H9 (cell line): ENCODE results near the gene NDUFS2. TPM values are rescaled to one million over a fixed set of nuclear protein-coding genes. Genes with fewer than 3 reads are reported as not detected.
A peak's percentile ranks its signal among the peaks of the same experiment; 100 is the strongest.

Source experiments
- DNase-seq: peaks from one replicate; pipeline ENCODE4 v3.0.0-alpha.2; 2017
- H2AFZ ChIP-seq: one replicate; pipeline ENCODE4 v1.6.1; 2013; ENCODE audit warnings: mild to moderate bottlenecking, low read length, control low read depth, moderate library complexity
- H2AK5ac ChIP-seq: 2 replicates; pipeline ENCODE4 v1.6.1; 2013; ENCODE audit warnings: low read length, control low read depth, mixed read lengths; ENCODE audit not compliant: insufficient read length
- H2BK120ac ChIP-seq: one replicate; pipeline ENCODE4 v1.6.1; 2013; ENCODE audit warnings: low read depth, mild to moderate bottlenecking, low read length, control low read depth, inconsistent platforms; ENCODE audit not compliant: poor library complexity, severe bottlenecking
- H2BK12ac ChIP-seq: 2 replicates; pipeline ENCODE4 v1.6.1; 2013; ENCODE audit warnings: low read length, control low read depth, mixed read lengths, low read depth; ENCODE audit not compliant: insufficient read length
- H2BK15ac ChIP-seq: 2 replicates; pipeline ENCODE4 v1.6.1; 2013; ENCODE audit warnings: low read depth, low read length, control low read depth
- H2BK20ac ChIP-seq: one replicate; pipeline ENCODE4 v1.6.1; 2013; ENCODE audit warnings: low read depth, mild to moderate bottlenecking, low read length, control low read depth, inconsistent platforms; ENCODE audit not compliant: poor library complexity, severe bottlenecking
- H2BK5ac ChIP-seq: 2 replicates; pipeline ENCODE4 v1.6.1; 2013; ENCODE audit warnings: low read length, control low read depth, mixed read lengths; ENCODE audit not compliant: insufficient read length
- H3K14ac ChIP-seq: 2 replicates; pipeline ENCODE4 v1.6.1; 2013; ENCODE audit warnings: low read length, control low read depth; ENCODE audit not compliant: insufficient read depth
- H3K18ac ChIP-seq: 2 replicates; pipeline ENCODE4 v1.6.1; 2013; ENCODE audit warnings: low read depth, mild to moderate bottlenecking, mixed read lengths, low read length, control low read depth; ENCODE audit not compliant: insufficient read length
- H3K23ac ChIP-seq: 2 replicates; pipeline ENCODE4 v1.6.1; 2013; ENCODE audit warnings: low read length, control low read depth, mixed read lengths, low read depth; ENCODE audit not compliant: insufficient read length
- H3K23me2 ChIP-seq: 2 replicates; pipeline ENCODE4 v1.6.1; 2013; ENCODE audit warnings: low read depth, mild to moderate bottlenecking, mixed read lengths, low read length, control low read depth; ENCODE audit not compliant: insufficient read length, poor library complexity, severe bottlenecking
- H3K27ac ChIP-seq: 2 replicates; pipeline ENCODE4 v1.5.1; 2013; ENCODE audit warnings: low read length, control low read depth, mixed read lengths, low read depth; ENCODE audit not compliant: insufficient read length
- H3K27me3 ChIP-seq: 2 replicates; pipeline ENCODE4 v1.6.1; 2013; ENCODE audit warnings: low read length, control low read depth, inconsistent platforms; ENCODE audit not compliant: insufficient read depth
- H3K4ac ChIP-seq: 2 replicates; pipeline ENCODE4 v1.6.1; 2013; ENCODE audit warnings: low read depth, mild to moderate bottlenecking, control low read depth, inconsistent platforms, low read length, moderate library complexity
- H3K4me1 ChIP-seq: 2 replicates; pipeline ENCODE4 v1.6.1; 2013; ENCODE audit warnings: low read length, control low read depth, inconsistent platforms; ENCODE audit not compliant: insufficient read depth
- H3K4me2 ChIP-seq: 2 replicates; pipeline ENCODE4 v1.6.1; 2013; ENCODE audit warnings: low read length, control low read depth, mixed read lengths; ENCODE audit not compliant: insufficient read length, insufficient read depth
- H3K56ac ChIP-seq: 2 replicates; pipeline ENCODE4 v1.6.1; 2013; ENCODE audit warnings: low read depth, mild to moderate bottlenecking, mixed read lengths, low read length, control low read depth; ENCODE audit not compliant: insufficient read length
- H3K79me1 ChIP-seq: 2 replicates; pipeline ENCODE4 v1.6.1; 2013; ENCODE audit warnings: low read depth, mild to moderate bottlenecking, moderate library complexity, low read length, control low read depth, inconsistent platforms; ENCODE audit not compliant: insufficient read depth, poor library complexity, severe bottlenecking
- H3K79me2 ChIP-seq: 2 replicates; pipeline ENCODE4 v1.6.1; 2013; ENCODE audit warnings: low read length, control low read depth, inconsistent platforms; ENCODE audit not compliant: insufficient read depth
- H3K9ac ChIP-seq: 2 replicates; pipeline ENCODE4 v1.6.1; 2013; ENCODE audit warnings: low read length, control low read depth, mixed read lengths; ENCODE audit not compliant: insufficient read length; ENCODE audit errors: extremely low read depth
- H3K9me3 ChIP-seq: one replicate; pipeline ENCODE4 v1.6.1; 2013; ENCODE audit warnings: low read depth, low read length, inconsistent platforms; ENCODE audit not compliant: control insufficient read depth
- H3T11ph ChIP-seq: one replicate; pipeline ENCODE4 v1.6.1; 2013; ENCODE audit warnings: mild to moderate bottlenecking, low read length, control low read depth, inconsistent platforms
- H4K20me1 ChIP-seq: one replicate; pipeline ENCODE4 v1.6.1; 2013; ENCODE audit not compliant: control insufficient read depth, insufficient read length, insufficient read depth
- H4K5ac ChIP-seq: 2 replicates; pipeline ENCODE4 v1.6.1; 2013; ENCODE audit warnings: low read depth, mild to moderate bottlenecking, mixed read lengths, low read length, control low read depth; ENCODE audit not compliant: insufficient read length
- H4K8ac ChIP-seq: replicated peaks from 2 replicates; pipeline ENCODE4 v1.6.1; 2013; ENCODE audit warnings: low read length, control low read depth, mixed read lengths, low read depth; ENCODE audit not compliant: insufficient read length
- H4K91ac ChIP-seq: 2 replicates; pipeline ENCODE4 v1.6.1; 2013; ENCODE audit warnings: low read depth, mild to moderate bottlenecking, moderate library complexity, mixed read lengths, low read length, control low read depth; ENCODE audit not compliant: insufficient read length
- H3K27ac Mint-ChIP-seq, 3 experiments: 2 replicates in 2 of 3; 3 replicates in 1 of 3; pipeline ENCODE4 v1.8.0; 2020 to 2021; ENCODE audit warnings: mixed read lengths in 3 of 3, mild to moderate bottlenecking in 1 of 3, moderate library complexity in 1 of 3
- H3K27me3 Mint-ChIP-seq: 2 replicates; pipeline ENCODE4 v1.8.0; 2021; ENCODE audit warnings: low read depth, mild to moderate bottlenecking, moderate library complexity, mixed read lengths
- H3K36me3 Mint-ChIP-seq, 3 experiments: 2 replicates in 2 of 3; 3 replicates in 1 of 3; pipeline ENCODE4 v1.8.0; 2020 to 2021; ENCODE audit warnings: low read depth in 3 of 3, mixed read lengths in 3 of 3; ENCODE audit not compliant: insufficient read depth in 1 of 3
- H3K4me1 Mint-ChIP-seq, 2 experiments: 2 replicates each; pipeline ENCODE4 v1.8.0; 2020; ENCODE audit warnings: mixed read lengths in 2 of 2
- H3K4me3 Mint-ChIP-seq, 2 experiments: 2 replicates in 1 of 2; 3 replicates in 1 of 2; pipeline ENCODE4 v1.8.0; 2020 to 2021; ENCODE audit warnings: mild to moderate bottlenecking in 2 of 2, mixed read lengths in 2 of 2, moderate library complexity in 1 of 2
- H3K9me3 Mint-ChIP-seq, 2 experiments: 2 replicates in 1 of 2; 3 replicates in 1 of 2; pipeline ENCODE4 v1.8.0; 2020; ENCODE audit warnings: mild to moderate bottlenecking in 2 of 2, mixed read lengths in 2 of 2, moderate library complexity in 1 of 2
- CTCF ChIP-seq: fragments of 200-600 bp; sonication (generic); conservative IDR thresholded peaks from 3 replicates; pipeline ENCODE4 v1.8.0; 2021; ENCODE audit warnings: antibody characterized with exemption, mild to moderate bottlenecking
- WGBS: extraction: QIAGEN DNeasy Blood & Tissue Kit; methylation state at CpG from one replicate; pipeline ENCODE4 v1.1.7; 2013; ENCODE audit warnings: missing lambda C conversion rate, low lambda C conversion rate, mixed read lengths; ENCODE audit not compliant: insufficient read length; ENCODE audit errors: extremely low coverage; 5-methylcytosine and 5-hydroxymethylcytosine counted together
- total RNA-seq: library from RNA; stranded (reverse); gene quantifications from 2 replicates; pipeline ENCODE4 v1.2.1, GENCODE V29; 2021

The NDUFS2 gene
- total RNA-seq, 1 experiment from 2014 or later = 84.5 TPM

- Histone ChIP-seq H3K9ac (no peak overlapping the region), H4K91ac (no peak overlapping the region), H2BK20ac (no peak overlapping the region), H4K8ac (no peak overlapping the region), H3K4me1 (peaks cover 8% of the 10 kb centered on the region; the same call in 1 of the 2 replicates), H2AFZ (peak overlapping the region; percentile 22), H2BK120ac (no peak overlapping the region), H3K14ac (no peak overlapping the region), H3T11ph (no peak overlapping the region), H4K5ac (no peak overlapping the region), H2BK5ac (no peak overlapping the region), H3K23me2 (no peaks in the 10 kb centered on the region), H2BK12ac (no peak overlapping the region), H3K18ac (no peak overlapping the region), H3K56ac (no peak overlapping the region), H2BK15ac (no peak overlapping the region), H2AK5ac (no peak overlapping the region), H3K9me3 (no peaks in the 10 kb centered on the region), H3K4me2 (peak overlapping the region; percentile 8), H4K20me1 (no peaks in the 10 kb centered on the region), H3K4ac (no peak overlapping the region), H3K27me3 (no peaks in the 10 kb centered on the region), H3K27ac (no peak overlapping the region), H3K79me1 (no peaks in the 10 kb centered on the region), H3K23ac (no peak overlapping the region), H3K79me2 (no peaks in the 10 kb centered on the region)
- Mint-ChIP-seq H3K9me3 (no peaks in the 10 kb centered on the region), H3K27ac (peak overlapping the region; percentile 45 to 65 (median 62); a peak in 2 of 7 replicates), H3K4me1 (peaks cover 23 to 39% of the 10 kb centered on the region in 2 experiments), H3K36me3 (peaks cover 15 to 20% (median 16%) of the 10 kb centered on the region in 3 experiments; a peak in 6 of 7 replicates), H3K4me3 (peak overlapping the region; percentile 18 to 100; a peak in 4 of 5 replicates), H3K27me3 (no peaks in the 10 kb centered on the region)
- no CpG with 5 or more reads among the region's 7 CpGs for WGBS
- no peak for DNase-seq
- TF ChIP-seq CTCF = no peak
Measured at GRCh38 chr1:161225178-161225533, 23.0 kb downstream of the NDUFS2 start.
